NCI-H82 (cell line): ENCODE measurements around the gene ETV7.
"Not testable (repeated sequence)": the region's sequence is repeated elsewhere in the genome, so short reads cannot be mapped to it uniquely, and the experiment has no call there.

Experiments
- DNase-seq: peaks from one replicate; lab custom pipeline; 2025; lab: John Stamatoyannopoulos, UW

The ETV7 gene

GRCh38 chr6:36387440-36388303 is at the start of gene ETV7:
ETV7 (minus strand) TSS chr6:36387669; CDS start chr6:36387541, 128 bp downstream.
- no peak for DNase-seq

GRCh38 chr6:36436466-36436865 is 49.0 kb upstream of the ETV7 start:
- no peak for DNase-seq

GRCh38 chr6:36432151-36432671 is 44.7 kb upstream of the ETV7 start:
- DNase-seq = peak; percentile 26

- DNase-seq = no peak
Observed at GRCh38 chr6:36431197-36431596, 43.7 kb upstream of the ETV7 start.

- peak; percentile 97 for DNase-seq
Observed at GRCh38 chr6:36430351-36430750, 42.9 kb upstream of the ETV7 start.

- DNase-seq = no peak
Observed at GRCh38 chr6:36428911-36429310, 41.4 kb upstream of the ETV7 start.

- DNase-seq = no peak
Observed at GRCh38 chr6:36426622-36427021, 39.2 kb upstream of the ETV7 start.

- peak; percentile 99 for DNase-seq
Observed at GRCh38 chr6:36423101-36423824, 35.8 kb upstream of the ETV7 start.

- DNase-seq = no peak
Observed at GRCh38 chr6:36422714-36423100, 35.2 kb upstream of the ETV7 start.

- no peak for DNase-seq
Observed at GRCh38 chr6:36419310-36419709, 31.8 kb upstream of the ETV7 start.

- no peak for DNase-seq
Observed at GRCh38 chr6:36418558-36418957, 31.1 kb upstream of the ETV7 start.

GRCh38 chr6:36414481-36414880 is 27.0 kb upstream of the ETV7 start:
- no peak for DNase-seq

- DNase-seq = no peak
Observed at GRCh38 chr6:36413489-36414480, 26.3 kb upstream of the ETV7 start.

- not testable (repeated sequence) for DNase-seq
Observed at GRCh38 chr6:36409718-36410117, 22.2 kb upstream of the ETV7 start.

GRCh38 chr6:36404164-36404563 is 16.7 kb upstream of the ETV7 start:
- no peak for DNase-seq

GRCh38 chr6:36402481-36402880 is 15.0 kb upstream of the ETV7 start:
- DNase-seq = no peak

- no peak for DNase-seq
Observed at GRCh38 chr6:36399970-36400369, 12.5 kb upstream of the ETV7 start.

GRCh38 chr6:36392621-36393020 is 5.2 kb upstream of the ETV7 start:
- no peak for DNase-seq

- DNase-seq = no peak
Observed at GRCh38 chr6:36389353-36389752, 1.9 kb upstream of the ETV7 start.

- peak; percentile 25 for DNase-seq
Observed at GRCh38 chr6:36386495-36387439, 702 bp downstream of the ETV7 start.

- DNase-seq = no peak
Observed at GRCh38 chr6:36384095-36384494, 3.4 kb downstream of the ETV7 start.
